ENCODE measurements around the gene RAB3GAP2. TPM values are rescaled to one million over a fixed set of nuclear protein-coding genes. Genes with fewer than 3 reads are reported as not detected.

RAB3GAP2 gene
- total and polyA plus RNA-seq, 2 of the 13 experiments (the other 11 are each of a cell fraction or from before 2014, with no cell fraction given) = 22.6 to 25.0 TPM

DNA sequence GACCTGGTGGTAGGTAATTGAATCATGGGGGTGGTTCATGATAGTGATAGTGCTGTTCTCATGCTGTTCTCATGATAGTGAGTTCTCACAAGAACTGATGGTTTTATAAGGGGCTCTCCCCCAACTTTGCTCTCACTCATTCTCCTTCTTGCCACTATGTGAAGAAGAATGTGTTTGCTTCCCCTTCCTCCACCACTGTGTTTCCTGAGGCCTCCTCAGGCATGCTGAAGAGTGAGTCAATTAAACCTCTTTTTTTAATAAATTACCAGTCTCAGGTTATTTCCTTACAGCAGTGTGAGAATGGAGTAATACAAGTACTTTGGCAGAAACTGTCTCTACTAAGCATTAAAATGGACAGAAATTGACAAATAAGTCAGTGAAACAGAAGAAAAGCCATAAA lies 21.6 kb downstream of the RAB3GAP2 start:
- intact Hi-C loops (cut with micrococcal nuclease; ENCODE audit: unreplicated experiment) (no loop called here), in situ Hi-C loops (cut with HindIII; ENCODE audit: extremely low pct_ligation_motif_present, low pct_unique_long_range_greater_than_20kb) (no loop called here)
- Histone ChIP-seq H3K9me3 (ENCODE audit: low read length) (peaks cover 29% of the 10 kb centered on the region), H3K27ac (ENCODE audit: extremely low read length, insufficient read depth, low read length) (no peak overlapping the region), H4K20me1 (ENCODE audit: insufficient read depth, low read length) (no peaks in the 10 kb centered on the region), H3K4me2 (ENCODE audit: low read depth, low read length) (no peak overlapping the region), H3K79me2 (ENCODE audit: insufficient read depth, low read length) (peaks cover 5% of the 10 kb centered on the region), H3K4me1 (ENCODE audit: insufficient read depth, low read length) (peaks cover 8% of the 10 kb centered on the region), H3K9ac (ENCODE audit: insufficient read depth, low read depth, low read length) (no peak overlapping the region), H3K27me3 (ENCODE audit: control insufficient read depth in 1 of 2, insufficient read depth in 2 of 2, low read length in 2 of 2) (no peaks in the 10 kb centered on the region), H3K4me3 (replicated peaks in 1 of 3; ENCODE audit: insufficient read depth in 1 of 3, low read depth in 2 of 3, low read length in 3 of 3) (no peak overlapping the region), H3K36me3 (replicated peaks in 1 of 2; ENCODE audit: control insufficient read depth in 1 of 2, insufficient read depth in 2 of 2, low read length in 2 of 2) (peaks cover 9 to 27% of the 10 kb centered on the region in 2 experiments; a peak in 4 of 5 replicates), H2AFZ (ENCODE audit: low read length) (no peak overlapping the region)
- TF ChIP-seq SIN3B (IDR thresholded peaks at IDR 0.05; ENCODE audit: low read length) = no peak
- TF ChIP-seq ZSCAN29 (CRISPR knock-in tag; conservative IDR thresholded peaks at IDR 0.05) = no peak
- no peak for TF ChIP-seq ZNF12 (CRISPR knock-in tag; IDR thresholded peaks at IDR 0.05)
- no peak for TF ChIP-seq TSC22D2 (CRISPR knock-in tag; IDR thresholded peaks at IDR 0.05; ENCODE audit: borderline replicate concordance)
- TF ChIP-seq TOE1 (CRISPR knock-in tag; IDR thresholded peaks at IDR 0.05) = no peak
- TF ChIP-seq ZSCAN9 (CRISPR knock-in tag; IDR thresholded peaks at IDR 0.05; ENCODE audit: borderline replicate concordance) = no peak
- TF ChIP-seq, protein P1, sequence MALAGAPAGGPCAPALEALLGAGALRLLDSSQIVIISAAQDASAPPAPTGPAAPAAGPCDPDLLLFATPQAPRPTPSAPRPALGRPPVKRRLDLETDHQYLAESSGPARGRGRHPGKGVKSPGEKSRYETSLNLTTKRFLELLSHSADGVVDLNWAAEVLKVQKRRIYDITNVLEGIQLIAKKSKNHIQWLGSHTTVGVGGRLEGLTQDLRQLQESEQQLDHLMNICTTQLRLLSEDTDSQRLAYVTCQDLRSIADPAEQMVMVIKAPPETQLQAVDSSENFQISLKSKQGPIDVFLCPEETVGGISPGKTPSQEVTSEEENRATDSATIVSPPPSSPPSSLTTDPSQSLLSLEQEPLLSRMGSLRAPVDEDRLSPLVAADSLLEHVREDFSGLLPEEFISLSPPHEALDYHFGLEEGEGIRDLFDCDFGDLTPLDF (CRISPR knock-in tag; IDR thresholded peaks at IDR 0.05) = no peak
- TF ChIP-seq CHD2 (IDR thresholded peaks at IDR 0.05; ENCODE audit: low read depth, low read length) = no peak
- no TSS peak for BruUV-seq (replicated peaks)
- ChIA-PET POLR2A (no interaction called here), CTCF (ENCODE audit: low intra/inter-chr PET ratio, low total read pairs) (no interaction called here)
- FAIRE-seq (no peak), DNase-seq (ENCODE audit: low spot score) (no peak), ATAC-seq (no peak)

DNA sequence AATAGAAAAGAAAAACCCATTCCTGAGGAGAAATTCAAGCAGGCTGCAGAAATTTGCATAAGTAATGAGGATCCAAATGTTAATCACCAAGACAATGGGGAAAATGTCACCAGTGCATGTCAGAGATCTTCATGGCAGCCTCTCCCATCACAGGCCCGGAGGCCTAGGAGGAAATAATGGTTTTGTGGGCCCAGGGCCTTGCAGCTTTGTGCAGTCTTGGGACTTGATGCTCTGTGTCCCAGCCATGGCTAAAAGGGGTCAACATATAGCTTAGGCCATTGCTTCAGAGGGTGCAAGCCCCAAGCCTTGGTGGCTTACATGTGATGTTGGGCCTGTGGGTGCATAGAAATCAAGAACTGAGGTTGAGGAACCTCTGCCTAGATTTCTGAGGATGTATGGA lies 22.7 kb downstream of the RAB3GAP2 start:
- 100% methylated on average over 1 of the region's 1 CpG for WGBS (ENCODE audit: low lambda C conversion rate)
- Histone ChIP-seq H3K79me2 (ENCODE audit: insufficient read depth, low read length) (no peaks in the 10 kb centered on the region), H3K4me3 (replicated peaks in 1 of 3; ENCODE audit: insufficient read depth in 1 of 3, low read depth in 2 of 3, low read length in 3 of 3) (no peak overlapping the region), H2AFZ (ENCODE audit: low read length) (no peak overlapping the region), H4K20me1 (ENCODE audit: insufficient read depth, low read length) (no peaks in the 10 kb centered on the region), H3K9ac (ENCODE audit: insufficient read depth, low read depth, low read length) (no peak overlapping the region), H3K4me1 (ENCODE audit: insufficient read depth, low read length) (no peaks in the 10 kb centered on the region), H3K9me3 (ENCODE audit: low read length) (peaks cover 29% of the 10 kb centered on the region), H3K27me3 (ENCODE audit: control insufficient read depth in 1 of 2, insufficient read depth in 2 of 2, low read length in 2 of 2) (no peaks in the 10 kb centered on the region), H3K4me2 (ENCODE audit: low read depth, low read length) (no peak overlapping the region), H3K27ac (ENCODE audit: extremely low read length, insufficient read depth, low read length) (no peak overlapping the region), H3K36me3 (replicated peaks in 1 of 2; ENCODE audit: control insufficient read depth in 1 of 2, insufficient read depth in 2 of 2, low read length in 2 of 2) (peaks cover 9 to 27% of the 10 kb centered on the region in 2 experiments; a peak in 4 of 5 replicates)
- CTCF ChIA-PET (ENCODE audit: low intra/inter-chr PET ratio, low total read pairs) = no interaction called here
- FAIRE-seq (no peak), ATAC-seq (no peak), DNase-seq (ENCODE audit: low spot score) (no peak)
- intact Hi-C loops (cut with micrococcal nuclease; ENCODE audit: unreplicated experiment) (no loop called here), in situ Hi-C loops (cut with HindIII; ENCODE audit: extremely low pct_ligation_motif_present, low pct_unique_long_range_greater_than_20kb) (no loop called here)
- POLR2A ChIA-PET = no interaction called here
- BruUV-seq (replicated peaks) = no TSS peak
- TF ChIP-seq ZNF280D (CRISPR knock-in tag; IDR thresholded peaks at IDR 0.05) = peak; percentile 37; the same call in 1 of the 2 replicates
- TF ChIP-seq GMEB1 (CRISPR knock-in tag; IDR thresholded peaks at IDR 0.05; ENCODE audit: borderline replicate concordance) = no peak
- peak; percentile 44 for TF ChIP-seq ZFP36 (IDR thresholded peaks at IDR 0.05; ENCODE audit: borderline replicate concordance, low read depth, low read length, partially characterized antibody)
